HEK293 (cell line): Measurements from ENCODE around the gene INA.

Source experiments
- ATF2 ChIP-seq: fragments of 450-650 bp; formaldehyde crosslinking; IDR thresholded peaks from 2 replicates; pipeline ENCODE4 v1.5.1; 2016; ENCODE audit warnings: missing biosample characterization, missing genetic modification characterization, low read depth
- CTCF ChIP-seq: fragments of 450-650 bp; formaldehyde crosslinking; IDR thresholded peaks from 2 replicates; pipeline ENCODE4 v1.5.1; 2016; ENCODE audit warnings: missing biosample characterization, missing genetic modification characterization
- TCF7L2 ChIP-seq: IDR thresholded peaks from 2 replicates; pipeline ENCODE4 v1.6.1; 2011; ENCODE audit warnings: low read depth, mild to moderate bottlenecking, inconsistent platforms, low read length, moderate library complexity, borderline replicate concordance
- ZBTB11 ChIP-seq: fragments of 450-650 bp; formaldehyde crosslinking; conservative IDR thresholded peaks from 2 replicates; pipeline ENCODE4 v1.5.1; 2016; ENCODE audit warnings: low read depth, missing biosample characterization, missing genetic modification characterization
- ZBTB21 ChIP-seq: fragments of 450-650 bp; formaldehyde crosslinking; IDR thresholded peaks from 2 replicates; pipeline ENCODE4 v1.5.1; 2017; ENCODE audit warnings: missing biosample characterization, missing genetic modification characterization
- ZFP69B ChIP-seq: fragments of 450-650 bp; formaldehyde crosslinking; IDR thresholded peaks from 2 replicates; pipeline ENCODE4 v1.5.1; 2016; ENCODE audit warnings: missing biosample characterization, missing genetic modification characterization
- ZNF121 ChIP-seq: fragments of 450-650 bp; formaldehyde crosslinking; IDR thresholded peaks from 2 replicates; pipeline ENCODE4 v1.5.1; 2016; ENCODE audit warnings: missing biosample characterization, missing genetic modification characterization
- ZNF426 ChIP-seq: fragments of 450-650 bp; formaldehyde crosslinking; IDR thresholded peaks from 2 replicates; pipeline ENCODE4 v1.5.1; 2017; ENCODE audit warnings: missing biosample characterization, missing genetic modification characterization, mild to moderate bottlenecking, inconsistent platforms, moderate library complexity
- ZNF449 ChIP-seq: fragments of 450-650 bp; formaldehyde crosslinking; IDR thresholded peaks from 2 replicates; pipeline ENCODE4 v1.5.1; 2017; ENCODE audit warnings: missing biosample characterization, mild to moderate bottlenecking, missing genetic modification characterization, moderate library complexity
- ZNF792 ChIP-seq: fragments of 450-650 bp; formaldehyde crosslinking; IDR thresholded peaks from 2 replicates; pipeline ENCODE4 v1.5.1; 2016; ENCODE audit warnings: missing biosample characterization, missing genetic modification characterization

- TF ChIP-seq CTCF (tag by site-specific recombination) (no peak), TCF7L2 (no peak), ZBTB21 (tag by site-specific recombination) (no peak), ZFP69B (tag by site-specific recombination) (no peak), ZBTB11 (tag by site-specific recombination) (no peak), ZNF792 (tag by site-specific recombination) (no peak), ZNF449 (tag by site-specific recombination) (no peak), ZNF121 (tag by site-specific recombination) (no peak), ATF2 (tag by site-specific recombination) (no peak), ZNF426 (tag by site-specific recombination) (no peak)
Measured at GRCh38 chr10:103254113-103254512, 22.8 kb upstream of the INA start.
